Measurements from ENCODE around the gene FADS6.

DNA sequence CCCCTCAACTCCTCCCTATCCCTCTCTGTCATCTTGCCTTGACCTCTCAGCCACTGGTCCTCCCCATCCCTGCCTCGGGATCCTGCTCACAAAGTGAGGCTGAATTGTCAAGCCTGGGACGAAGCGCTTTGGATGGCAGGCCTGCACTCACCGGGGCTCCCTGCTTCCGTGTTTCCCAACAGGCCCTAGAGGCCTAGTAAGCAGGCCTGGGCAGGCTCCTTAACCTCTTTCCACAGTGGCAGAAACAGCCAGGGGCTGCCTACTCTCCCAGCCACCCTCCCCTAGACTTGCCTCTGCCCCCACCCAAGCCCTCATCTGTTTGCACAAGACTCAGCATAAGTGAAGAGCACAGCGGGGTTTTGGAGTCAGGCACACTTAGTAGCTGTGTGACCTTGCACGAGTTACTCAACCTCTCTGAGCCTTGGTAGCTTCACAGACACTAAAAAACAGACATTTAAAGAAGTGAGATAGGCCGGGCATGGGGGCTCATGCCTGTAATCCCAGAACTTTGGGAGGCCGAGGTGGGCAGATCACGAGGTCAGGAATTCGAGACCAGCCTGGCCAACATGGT lies 5.0 kb upstream of the FADS6 start:
- TF ChIP-seq POLR2A (IDR thresholded peaks at IDR 0.05) (no peak), POLR2AphosphoS5 (IDR thresholded peaks at IDR 0.05) (no peak)
- TF ChIP-seq, protein P1, sequence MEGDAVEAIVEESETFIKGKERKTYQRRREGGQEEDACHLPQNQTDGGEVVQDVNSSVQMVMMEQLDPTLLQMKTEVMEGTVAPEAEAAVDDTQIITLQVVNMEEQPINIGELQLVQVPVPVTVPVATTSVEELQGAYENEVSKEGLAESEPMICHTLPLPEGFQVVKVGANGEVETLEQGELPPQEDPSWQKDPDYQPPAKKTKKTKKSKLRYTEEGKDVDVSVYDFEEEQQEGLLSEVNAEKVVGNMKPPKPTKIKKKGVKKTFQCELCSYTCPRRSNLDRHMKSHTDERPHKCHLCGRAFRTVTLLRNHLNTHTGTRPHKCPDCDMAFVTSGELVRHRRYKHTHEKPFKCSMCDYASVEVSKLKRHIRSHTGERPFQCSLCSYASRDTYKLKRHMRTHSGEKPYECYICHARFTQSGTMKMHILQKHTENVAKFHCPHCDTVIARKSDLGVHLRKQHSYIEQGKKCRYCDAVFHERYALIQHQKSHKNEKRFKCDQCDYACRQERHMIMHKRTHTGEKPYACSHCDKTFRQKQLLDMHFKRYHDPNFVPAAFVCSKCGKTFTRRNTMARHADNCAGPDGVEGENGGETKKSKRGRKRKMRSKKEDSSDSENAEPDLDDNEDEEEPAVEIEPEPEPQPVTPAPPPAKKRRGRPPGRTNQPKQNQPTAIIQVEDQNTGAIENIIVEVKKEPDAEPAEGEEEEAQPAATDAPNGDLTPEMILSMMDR (IDR thresholded peaks at IDR 0.05), result no peak

All from prostate gland (tissue), 2 donors.